HG03342 (cell line): ENCODE data around the gene SP5.
"Not testable (repeated sequence)": the region's sequence is repeated elsewhere in the genome, so short reads cannot be mapped to it uniquely, and the experiment has no call there.

Source experiments
- ATAC-seq: cut with Tn5 transposase; IDR thresholded peaks from one replicate; pipeline ENCODE4 v1.9.1; 2021; ENCODE audit warnings: mild to moderate bottlenecking, moderate library complexity; ENCODE audit not compliant: unreplicated experiment

SP5 gene

DNA sequence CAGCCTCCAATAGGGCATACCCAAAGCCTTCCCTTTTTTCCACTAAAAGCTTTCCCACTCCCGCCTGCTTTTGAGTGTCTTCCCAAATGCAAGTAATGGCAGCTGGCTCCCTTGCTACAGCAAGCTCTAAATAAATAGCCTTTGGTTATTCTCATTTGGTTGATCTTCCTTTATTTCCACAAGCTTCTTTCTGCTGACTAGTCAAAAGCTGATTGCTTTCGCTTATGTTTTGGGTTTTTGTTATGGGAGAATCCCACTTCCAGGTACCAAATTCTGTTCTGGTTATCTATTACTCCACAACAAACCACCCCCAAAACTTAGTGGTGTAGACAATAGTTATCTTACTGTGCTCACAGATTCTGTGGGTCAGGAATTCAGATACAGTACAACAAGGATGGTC, 22.3 kb downstream of the SP5 start:
- no peak for ATAC-seq

DNA sequence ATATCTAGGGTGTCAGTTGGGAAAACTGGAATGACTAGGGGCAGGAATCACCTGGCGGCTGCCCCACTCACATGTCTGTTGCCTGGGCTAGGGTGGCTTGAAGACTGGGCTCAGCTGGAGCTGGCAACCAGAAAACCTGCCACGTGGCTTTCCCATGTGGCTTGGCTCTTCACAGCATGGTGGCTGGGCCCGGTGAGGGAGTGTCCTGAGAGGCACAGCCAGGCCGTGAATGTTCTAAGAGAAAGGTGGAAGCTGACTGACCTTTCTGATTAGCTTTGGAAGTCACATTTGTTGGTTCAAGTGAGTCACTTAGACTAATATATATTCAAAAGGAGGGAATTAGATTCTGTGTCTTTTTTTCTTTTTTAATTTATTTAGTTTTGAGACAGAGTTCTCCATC, 22.7 kb downstream of the SP5 start:
- ATAC-seq: no peak

DNA sequence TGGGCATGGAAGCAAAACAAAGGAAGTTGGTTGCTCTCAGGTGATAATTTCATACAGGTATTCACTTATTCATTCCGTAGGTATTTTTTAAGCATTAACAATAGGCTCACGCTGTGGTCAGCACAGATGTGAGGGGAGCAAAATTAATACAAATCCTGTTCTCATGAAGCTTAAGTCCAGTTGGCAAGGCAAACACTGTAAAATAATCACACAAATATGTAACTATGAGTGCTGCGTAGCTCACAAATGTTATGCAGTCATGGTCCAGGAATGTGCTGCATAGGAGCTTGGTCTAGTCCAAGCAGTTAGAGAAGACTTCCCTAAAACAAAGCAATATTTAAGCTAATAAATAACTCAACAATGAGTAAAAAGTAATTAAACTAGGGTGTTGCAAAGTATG, 23.9 kb downstream of the SP5 start:
- no peak for ATAC-seq

DNA sequence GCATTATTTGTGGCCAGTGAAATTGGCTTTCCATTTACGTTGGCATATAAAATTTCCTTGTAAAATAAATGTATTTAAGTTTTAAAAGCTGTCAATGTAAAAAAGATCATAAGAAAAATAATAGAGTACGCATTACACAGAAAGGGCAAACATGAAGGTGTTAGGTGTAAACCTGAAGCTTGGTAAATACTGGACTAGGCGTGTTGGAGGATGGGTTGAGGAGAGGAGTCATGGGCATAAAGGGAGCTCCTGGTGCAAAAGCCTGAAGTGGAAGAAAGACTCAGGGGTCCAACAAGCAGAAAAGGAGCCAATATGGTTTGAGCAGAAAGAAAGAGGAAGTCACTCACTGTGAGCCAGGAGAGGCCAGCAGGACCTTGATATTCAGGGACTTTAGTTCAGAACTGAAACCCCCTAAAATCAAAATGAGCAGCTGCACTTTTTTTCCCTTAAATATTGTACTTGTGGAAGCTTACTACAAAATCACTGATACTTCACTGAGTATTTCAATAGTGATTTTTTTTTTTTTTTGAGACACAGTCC, 24.4 kb downstream of the SP5 start:
- ATAC-seq: no peak

GRCh38 chr2:170740660-170741059, 25.5 kb downstream of the SP5 start:
- ATAC-seq: no peak

DNA sequence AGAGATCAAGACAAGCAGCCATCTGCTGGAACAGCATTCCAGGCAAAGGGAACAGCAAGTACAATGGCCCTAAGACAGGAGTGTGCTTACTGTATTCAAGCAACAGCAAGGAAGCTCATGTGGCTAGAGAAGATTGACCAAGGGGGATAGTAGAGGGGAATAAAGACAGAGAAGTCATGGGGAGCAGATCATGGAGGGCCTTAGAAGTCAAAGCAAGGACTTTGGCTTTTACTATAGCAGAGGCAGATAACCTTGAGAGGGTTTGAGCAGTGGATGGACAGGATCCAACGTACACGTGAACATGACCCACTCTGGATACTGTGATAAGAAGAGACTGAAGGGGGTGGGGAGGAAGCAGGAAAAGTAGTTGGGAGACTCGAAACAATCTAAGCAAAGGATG, 26.9 kb downstream of the SP5 start:
- ATAC-seq: no peak

GRCh38 chr2:170742896-170743529, 27.9 kb downstream of the SP5 start:
- no peak for ATAC-seq

- no peak for ATAC-seq
Observed at GRCh38 chr2:170743530-170744239, 28.5 kb downstream of the SP5 start.

DNA sequence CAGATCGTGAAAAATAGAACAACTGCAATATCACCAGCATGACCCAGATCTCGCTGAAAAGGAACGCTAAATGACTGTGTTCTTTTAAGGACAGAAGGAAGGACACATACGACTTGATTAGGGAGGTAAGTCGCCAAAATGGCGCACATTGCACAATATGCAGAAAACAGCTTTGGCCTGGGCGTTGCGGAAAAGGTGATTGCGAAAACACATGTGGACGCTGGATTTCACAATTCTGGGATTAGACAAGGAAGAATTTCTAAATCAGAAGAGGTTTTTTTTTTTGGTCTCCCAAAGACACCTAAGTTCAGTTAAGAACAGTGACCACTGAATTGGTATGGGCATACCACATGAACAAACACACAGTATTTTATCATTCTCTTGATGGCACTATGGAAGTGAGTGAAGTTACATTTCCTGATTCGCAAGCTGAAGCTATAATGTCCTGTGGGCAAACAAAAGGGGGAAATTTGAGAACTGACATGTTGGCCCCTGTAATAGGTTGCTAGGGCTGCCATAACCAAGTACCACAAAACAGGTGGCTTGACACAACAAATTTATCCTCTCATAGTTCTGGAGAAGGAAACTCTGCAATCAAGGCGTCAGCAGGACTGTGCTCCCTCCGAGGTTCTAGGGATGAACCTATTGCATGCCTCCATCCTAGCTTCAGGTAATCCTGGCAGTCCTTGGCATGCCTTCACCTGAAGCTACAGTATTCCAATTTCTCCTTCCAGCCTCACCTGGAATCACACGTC, 29.3 kb downstream of the SP5 start:
- ATAC-seq: no peak

- no peak for ATAC-seq
Observed at GRCh38 chr2:170745305-170745704, 30.2 kb downstream of the SP5 start.

DNA sequence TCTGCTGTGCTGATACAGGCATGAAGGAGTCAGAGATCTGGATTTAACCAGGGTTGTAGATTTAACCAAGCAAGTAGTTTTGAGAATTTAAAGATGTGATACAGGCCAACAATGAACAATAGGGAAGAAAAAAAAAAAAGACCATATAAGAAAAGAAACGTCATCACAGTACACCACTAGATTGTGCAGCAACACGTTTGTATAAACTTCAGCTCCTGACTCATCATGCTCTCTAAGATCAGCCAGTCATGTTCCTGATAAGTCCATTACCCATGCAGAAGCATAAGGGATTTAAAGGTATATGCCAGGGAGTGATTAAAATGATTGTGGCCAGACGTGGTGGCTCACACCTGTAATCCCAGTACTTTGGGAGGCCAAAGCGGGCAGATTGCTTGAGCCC, 32.8 kb downstream of the SP5 start:
- no peak for ATAC-seq

GRCh38 chr2:170751555-170751954, 36.4 kb downstream of the SP5 start:
- not testable (repeated sequence) for ATAC-seq

- ATAC-seq: no peak
Observed at GRCh38 chr2:170761572-170761971, 46.4 kb downstream of the SP5 start.

DNA sequence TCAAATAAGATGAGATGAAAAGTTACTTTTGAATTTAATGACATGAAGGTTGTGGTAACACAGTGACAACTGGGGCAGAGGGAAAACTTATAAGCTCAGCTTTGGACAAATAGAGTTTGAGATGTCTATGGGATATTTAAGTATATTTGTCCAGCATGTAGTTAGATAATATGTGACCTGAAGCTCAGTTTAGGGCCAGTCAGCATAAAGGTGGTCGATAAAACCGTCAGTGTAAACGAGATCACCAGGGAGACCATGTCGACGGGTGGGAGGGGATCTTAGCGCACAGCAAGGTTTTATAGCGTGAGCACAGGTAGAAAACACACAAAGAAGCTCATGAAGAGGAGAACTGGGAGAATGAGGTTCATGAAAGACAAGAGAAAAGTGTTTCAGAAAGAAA, 47.6 kb downstream of the SP5 start:
- ATAC-seq: no peak

DNA sequence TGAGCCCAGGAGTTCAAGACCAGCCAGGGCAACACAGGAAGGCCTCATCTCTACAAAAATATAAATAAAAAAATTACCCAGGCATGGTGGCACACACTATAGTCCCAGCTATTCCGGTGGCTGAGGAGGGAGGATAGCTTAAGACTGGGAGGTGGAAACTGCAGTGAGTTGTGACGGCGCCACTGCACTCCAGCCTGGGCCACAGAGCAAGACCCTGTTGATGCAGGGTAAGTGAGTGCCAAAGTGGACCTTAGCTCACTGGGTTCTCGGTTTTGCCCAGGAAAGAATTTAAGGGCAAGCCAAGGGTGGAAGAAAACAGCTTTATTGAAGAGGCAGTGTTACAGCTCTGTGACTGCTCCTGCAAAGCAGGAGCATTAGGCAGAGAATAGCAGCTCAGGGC, 48.1 kb downstream of the SP5 start:
- no peak for ATAC-seq

DNA sequence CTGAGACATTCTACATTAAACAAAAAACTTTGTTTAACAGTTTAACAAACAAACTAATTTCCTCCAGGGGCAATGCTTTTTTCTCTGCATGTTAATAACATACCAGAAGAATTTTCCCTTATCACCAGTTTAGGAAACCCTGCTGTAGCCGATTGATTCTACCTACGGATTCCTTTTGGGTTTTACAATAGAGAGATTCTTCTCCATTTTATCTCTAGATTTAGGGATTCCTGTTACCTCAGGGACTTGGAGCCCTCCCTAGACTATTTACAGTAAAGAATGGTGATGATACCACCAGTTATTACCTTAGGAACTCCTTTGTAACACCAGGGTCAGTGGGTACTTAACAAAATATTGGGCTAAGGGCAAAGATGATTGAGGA, 49.7 kb downstream of the SP5 start:
- ATAC-seq: no peak

DNA sequence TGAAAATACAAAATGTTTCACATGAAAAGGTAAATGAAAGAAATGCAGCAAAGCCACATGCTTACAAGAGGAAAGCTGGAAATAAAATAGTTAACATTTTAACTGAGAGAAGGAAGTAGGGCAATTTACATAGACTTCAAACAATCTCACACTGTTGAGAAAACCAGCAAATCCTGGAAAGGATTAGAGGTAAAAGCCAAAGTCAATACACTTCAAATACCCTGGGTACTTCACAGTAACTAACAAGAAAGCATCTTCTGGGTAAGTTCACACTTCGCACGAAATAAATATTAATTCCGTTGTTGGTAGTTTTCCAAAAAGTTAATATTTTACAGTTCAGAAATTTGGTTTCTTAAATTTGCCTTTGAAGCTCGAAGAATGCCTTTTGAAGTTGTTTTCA, 51.6 kb downstream of the SP5 start:
- ATAC-seq: no peak
